A549 (cell line): Measurements from ENCODE around the gene LRRC28.

Experiments
- CHD2 ChIP-seq: fragments of 150-350 bp; IDR thresholded peaks from 2 replicates; pipeline ENCODE4 v1.6.1; 2014; ENCODE audit warnings: low read length; ENCODE audit not compliant: partially characterized antibody
- MAZ ChIP-seq: fragments of 150-350 bp; IDR thresholded peaks from 2 replicates; pipeline ENCODE4 v1.6.1; 2014; ENCODE audit warnings: antibody characterized with exemption, low read depth, low read length, borderline replicate concordance
- POLR2A ChIP-seq: IDR thresholded peaks from 2 replicates; pipeline ENCODE4 v1.6.1; 2012; ENCODE audit warnings: mild to moderate bottlenecking, low read length
- TF ChIP-seq, protein P1 (sequence below): fragments of 150-350 bp; IDR thresholded peaks from 2 replicates; pipeline ENCODE4 v1.6.1; 2014; ENCODE audit warnings: low read depth, mild to moderate bottlenecking, low read length
- TF ChIP-seq, protein P2 (sequence below): IDR thresholded peaks from 2 replicates; pipeline ENCODE4 v1.6.1; 2012

DNA sequence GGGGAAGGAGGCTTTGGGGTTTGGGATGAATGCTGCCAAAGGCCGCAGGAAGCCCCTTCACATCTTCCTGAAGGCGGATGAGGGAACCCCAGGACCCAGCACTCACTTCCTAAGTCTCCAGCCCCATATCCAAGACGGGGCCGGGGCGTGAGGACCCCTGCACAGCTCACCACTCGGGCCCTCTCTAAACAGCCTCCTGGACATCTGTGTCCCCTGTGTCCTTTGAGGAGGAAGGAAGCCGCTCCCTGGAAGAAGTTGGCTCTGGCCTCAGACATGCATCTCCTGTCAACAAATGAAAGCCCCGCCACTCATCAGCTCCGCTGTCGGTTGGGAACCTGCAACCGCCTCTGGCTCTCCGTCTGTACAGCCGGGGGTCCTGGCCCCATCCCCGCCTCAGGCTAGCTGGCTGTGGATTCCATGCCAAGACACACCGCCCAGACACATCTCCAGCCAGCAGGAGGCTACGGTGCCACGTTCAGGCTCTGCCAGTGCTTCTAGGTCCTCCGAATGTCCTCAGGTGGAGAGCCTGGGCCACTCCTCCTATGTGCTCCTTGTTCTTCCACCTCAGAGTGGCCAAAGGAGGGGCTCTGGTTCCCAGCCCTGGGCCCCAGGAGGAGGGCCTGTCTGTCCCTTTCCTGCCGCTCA lies 174.5 kb downstream of the LRRC28 start:
- no peak for TF ChIP-seq CHD2
- TF ChIP-seq, protein P1, sequence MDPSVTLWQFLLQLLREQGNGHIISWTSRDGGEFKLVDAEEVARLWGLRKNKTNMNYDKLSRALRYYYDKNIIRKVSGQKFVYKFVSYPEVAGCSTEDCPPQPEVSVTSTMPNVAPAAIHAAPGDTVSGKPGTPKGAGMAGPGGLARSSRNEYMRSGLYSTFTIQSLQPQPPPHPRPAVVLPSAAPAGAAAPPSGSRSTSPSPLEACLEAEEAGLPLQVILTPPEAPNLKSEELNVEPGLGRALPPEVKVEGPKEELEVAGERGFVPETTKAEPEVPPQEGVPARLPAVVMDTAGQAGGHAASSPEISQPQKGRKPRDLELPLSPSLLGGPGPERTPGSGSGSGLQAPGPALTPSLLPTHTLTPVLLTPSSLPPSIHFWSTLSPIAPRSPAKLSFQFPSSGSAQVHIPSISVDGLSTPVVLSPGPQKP: no peak
- TF ChIP-seq, protein P2, sequence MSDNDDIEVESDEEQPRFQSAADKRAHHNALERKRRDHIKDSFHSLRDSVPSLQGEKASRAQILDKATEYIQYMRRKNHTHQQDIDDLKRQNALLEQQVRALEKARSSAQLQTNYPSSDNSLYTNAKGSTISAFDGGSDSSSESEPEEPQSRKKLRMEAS: no peak
- no peak for TF ChIP-seq MAZ
- TF ChIP-seq POLR2A: no peak
